Small intestine (tissue), 7 donors: Measurements from ENCODE around the gene CTNNA3. TPM values are rescaled to one million over a fixed set of nuclear protein-coding genes. Genes with fewer than 3 reads are reported as not detected.

Experiments
- DNase-seq, 2 donors: peaks; one replicate each; pipeline versions ENCODE4 v3.0.0 to v3.0.0-alpha.2; 2013
- FAIRE-seq: peaks from 2 replicates; lab custom pipeline; 2012; peaks lifted over from hg19 to GRCh38; lab: Jason Lieb, UNC
- H3K27ac ChIP-seq, 3 donors: one replicate each; pipeline ENCODE4 v1.5.1; 2013; ENCODE audit warnings: low read length in 2 of 3, mild to moderate bottlenecking in 2 of 3, control low read depth in 1 of 3, inconsistent platforms in 1 of 3, low read depth in 1 of 3, moderate library complexity in 1 of 3
- H3K27me3 ChIP-seq, 3 donors: one replicate each; pipeline ENCODE4 v1.6.1; 2013; ENCODE audit warnings: low read length in 3 of 3, inconsistent platforms in 1 of 3; ENCODE audit not compliant: control insufficient read depth in 3 of 3, insufficient read depth in 3 of 3
- H3K36me3 ChIP-seq, 3 donors: one replicate each; pipeline ENCODE4 v1.6.1; 2013; ENCODE audit warnings: low read length in 3 of 3, inconsistent platforms in 1 of 3, low read depth in 1 of 3, mild to moderate bottlenecking in 1 of 3, moderate library complexity in 1 of 3; ENCODE audit not compliant: control insufficient read depth in 3 of 3, insufficient read depth in 2 of 3
- H3K4me1 ChIP-seq, 3 donors: one replicate each; pipeline ENCODE4 v1.6.1; 2013; ENCODE audit warnings: low read length in 2 of 3, inconsistent platforms in 1 of 3, low read depth in 1 of 3, mild to moderate bottlenecking in 1 of 3, moderate library complexity in 1 of 3; ENCODE audit not compliant: control insufficient read depth in 3 of 3, insufficient read depth in 2 of 3
- H3K4me3 ChIP-seq, 3 donors: one replicate each; pipeline ENCODE4 v1.5.1; 2013; ENCODE audit warnings: low read length in 3 of 3, control low read depth in 1 of 3, inconsistent platforms in 1 of 3, low read depth in 1 of 3, mild to moderate bottlenecking in 1 of 3, moderate library complexity in 1 of 3
- H3K9me3 ChIP-seq, 2 donors: one replicate each; pipeline ENCODE4 v1.6.1; 2013; ENCODE audit warnings: low read depth in 1 of 2, low read length in 1 of 2; ENCODE audit not compliant: control insufficient read depth in 2 of 2, insufficient read depth in 1 of 2
- WGBS, 3 donors: extraction: QIAGEN DNeasy Blood & Tissue Kit; methylation state at CpG; one replicate each; pipeline ENCODE4 v1.1.7; 2013; 5-methylcytosine and 5-hydroxymethylcytosine counted together
- polyA plus RNA-seq, 4 donors: library from polyadenylated mRNA; stranded (reverse) in 3 of 4; unstranded in 1 of 4; fragments of 200-250 nt in 3 of 4; fragments of 120-200 nt in 1 of 4; gene quantifications; one replicate each; pipeline versions ENCODE4 v1.2.1 to v1.2.3, GENCODE V29; 2013
- donor health status: healthy with polysubstance abuse.
- donor health status: control.
- donor health status: control.
- donor health status: Bipolar disorder and iron deficiency.
- donor health status: healthy.

Gene CTNNA3
- polyA plus RNA-seq, 4 donors, result 0.24 to 0.38 TPM; not detected in 2

DNA sequence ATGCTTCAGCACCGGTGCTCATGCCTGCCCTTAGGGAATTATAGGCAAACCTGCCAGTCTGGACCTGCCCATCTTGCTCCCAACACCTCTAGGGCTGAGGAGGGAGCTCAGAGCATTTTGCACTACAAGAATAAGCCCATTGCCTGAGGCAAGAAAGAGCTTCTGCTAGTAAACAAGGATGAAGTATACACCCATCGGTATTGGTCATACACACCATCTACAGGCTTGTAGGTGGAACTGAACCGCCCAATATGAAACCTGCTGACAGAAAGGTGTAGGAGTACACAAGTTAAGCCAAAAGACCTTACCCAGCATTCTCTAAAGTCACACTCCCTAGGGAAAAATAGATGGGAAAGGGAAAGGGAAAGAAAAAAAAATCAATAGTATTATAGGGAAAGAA is 1727.1 kb downstream of the CTNNA3 start:
- DNase-seq (no peak), FAIRE-seq (no peak)
- H3K4me3 ChIP-seq, result no peak overlapping the region
- no peak overlapping the region for H3K27ac ChIP-seq
- WGBS, 3 donors, result 78 to 90% (median 86%) methylated on average over 3 of the region's 3 CpGs
- no peaks in the 10 kb centered on the region for H3K4me1 ChIP-seq
- H3K9me3 ChIP-seq, result peaks cover 0 to 11% of the 10 kb centered on the region in 2 donors
- no peaks in the 10 kb centered on the region for H3K27me3 ChIP-seq
- no peaks in the 10 kb centered on the region for H3K36me3 ChIP-seq

DNA sequence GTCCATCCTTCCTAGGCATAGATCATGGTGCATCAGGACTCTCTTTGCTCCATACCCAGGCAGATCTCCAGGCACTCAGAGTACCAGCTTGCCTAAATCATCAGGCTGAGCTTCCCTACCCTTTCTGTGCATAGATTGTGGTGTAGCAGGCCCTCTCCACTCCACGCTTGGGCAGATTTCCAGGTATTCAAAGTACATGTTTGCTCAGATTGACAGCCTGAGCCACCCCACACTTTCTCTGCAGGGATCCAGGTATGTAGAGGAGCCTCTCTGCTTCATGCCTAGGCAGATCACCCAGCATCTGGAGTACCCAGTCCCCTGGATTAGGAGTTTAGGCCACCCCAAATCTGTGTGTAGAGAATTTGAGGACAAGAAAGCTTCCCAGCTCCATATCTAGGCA is 1727.6 kb downstream of the CTNNA3 start:
- Histone ChIP-seq H3K4me1 (no peaks in the 10 kb centered on the region), H3K4me3 (no peak overlapping the region), H3K36me3 (no peaks in the 10 kb centered on the region), H3K27me3 (no peaks in the 10 kb centered on the region), H3K27ac (no peak overlapping the region), H3K9me3 (peaks cover 0 to 11% of the 10 kb centered on the region in 2 donors)
- 47 to 77% (median 76%) methylated on average over 1 of the region's 1 CpG for WGBS, 3 donors
- DNase-seq, result no peak
- FAIRE-seq, result no peak

DNA sequence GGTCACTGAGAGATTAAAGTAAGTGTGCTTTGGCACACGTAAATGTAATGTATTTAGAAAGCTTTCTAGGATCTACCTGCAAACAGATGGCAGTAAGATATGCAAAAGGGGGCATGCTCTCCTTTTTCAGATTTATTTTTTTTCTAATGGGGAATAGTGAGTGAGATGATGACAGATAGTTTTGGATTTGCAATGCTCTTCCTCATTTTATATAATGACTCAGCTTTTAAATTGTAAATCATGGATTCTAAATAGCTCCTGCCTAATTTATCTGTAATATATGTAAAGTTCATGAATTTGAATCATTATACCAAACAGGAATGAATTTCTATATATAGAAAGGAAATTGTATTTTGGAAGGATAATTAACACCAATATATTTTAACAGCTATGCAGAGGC is 1731.8 kb downstream of the CTNNA3 start:
- DNase-seq, result no peak
- H3K27ac ChIP-seq, result no peak overlapping the region
- no peaks in the 10 kb centered on the region for H3K4me1 ChIP-seq
- WGBS, 3 donors, result 40 to 59% (median 55%) methylated on average over 1 of the region's 1 CpG
- no peaks in the 10 kb centered on the region for H3K27me3 ChIP-seq
- H3K9me3 ChIP-seq, result peaks cover 0 to 20% of the 10 kb centered on the region in 2 donors
- H3K36me3 ChIP-seq, result no peaks in the 10 kb centered on the region
- no peak overlapping the region for H3K4me3 ChIP-seq
- no peak for FAIRE-seq

DNA sequence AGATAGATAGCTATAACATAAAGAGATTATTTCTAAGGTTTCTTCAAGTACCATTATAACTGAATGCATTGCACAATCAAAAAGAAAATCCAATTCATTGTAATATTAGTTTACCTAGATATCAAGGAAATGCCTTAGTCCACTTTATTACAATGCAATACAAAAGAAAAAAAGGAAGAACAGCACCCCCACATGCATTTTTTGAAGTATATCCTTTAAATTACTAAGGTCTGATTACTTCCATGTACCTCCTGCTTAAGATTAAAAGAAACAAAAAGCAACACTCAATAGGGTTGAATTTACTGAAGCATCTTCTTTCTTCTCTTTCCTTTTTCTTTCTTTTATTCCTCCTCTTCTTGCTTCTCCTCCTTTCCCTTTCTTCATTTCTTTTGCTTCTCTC is 1743.9 kb downstream of the CTNNA3 start:
- Histone ChIP-seq H3K9me3 (peaks cover 0 to 4% of the 10 kb centered on the region in 2 donors), H3K4me3 (no peak overlapping the region), H3K4me1 (peaks cover 0 to 2% (median 0%) of the 10 kb centered on the region in 3 donors), H3K27ac (no peak overlapping the region), H3K27me3 (no peaks in the 10 kb centered on the region), H3K36me3 (no peaks in the 10 kb centered on the region)
- DNase-seq (no peak), FAIRE-seq (no peak)

DNA sequence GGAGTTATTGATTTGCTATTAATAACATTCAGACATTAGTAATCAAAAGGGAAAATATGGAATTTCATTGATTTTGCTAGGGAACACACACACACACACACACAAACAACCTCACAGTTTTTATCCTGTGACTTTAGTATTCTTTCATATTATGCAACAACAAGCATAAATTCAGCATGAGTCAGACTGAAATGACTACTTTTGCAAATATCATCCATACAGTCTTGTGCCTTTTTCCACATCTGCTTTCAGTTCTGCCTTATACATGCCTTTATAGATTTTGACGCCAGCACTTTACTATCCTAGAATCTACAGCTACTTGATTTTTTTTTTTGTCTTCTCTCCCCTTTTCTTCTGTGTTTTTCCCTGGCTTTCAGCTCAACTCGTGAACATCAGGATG is 1745.9 kb downstream of the CTNNA3 start:
- WGBS, 3 donors, result 47 to 54% (median 54%) methylated on average over 2 of the region's 2 CpGs
- Histone ChIP-seq H3K27ac (peak overlapping the region in 1 of 3 donors; percentile 39), H3K27me3 (no peaks in the 10 kb centered on the region), H3K36me3 (no peaks in the 10 kb centered on the region), H3K4me1 (peaks cover 0 to 2% (median 0%) of the 10 kb centered on the region in 3 donors), H3K4me3 (no peak overlapping the region), H3K9me3 (peaks cover 0 to 4% of the 10 kb centered on the region in 2 donors)
- DNase-seq, result peak in 1 of 2 donors; percentile 25
- FAIRE-seq, result no peak

DNA sequence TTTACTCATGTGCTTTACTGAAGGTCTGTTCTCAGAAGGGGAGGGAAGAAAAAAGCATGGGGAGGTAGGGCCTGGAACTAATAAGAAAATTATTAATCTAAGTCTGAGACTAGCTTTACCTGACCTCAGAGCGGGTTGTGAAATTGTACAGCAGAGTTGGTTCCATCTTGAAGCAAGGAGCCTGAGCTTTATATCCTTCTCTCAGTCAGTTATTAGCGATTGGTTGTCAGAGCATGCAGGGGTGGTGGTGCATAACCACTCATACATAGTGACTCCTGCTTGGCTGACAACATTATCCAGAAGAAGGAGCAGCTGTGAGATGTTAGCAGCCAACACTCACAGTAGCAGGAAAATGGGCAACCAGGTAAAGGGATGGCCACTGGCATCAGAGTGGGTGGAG is 1746.5 kb downstream of the CTNNA3 start:
- DNase-seq, result no peak
- no peaks in the 10 kb centered on the region for H3K36me3 ChIP-seq
- H3K27me3 ChIP-seq, result no peaks in the 10 kb centered on the region
- no peak overlapping the region for H3K27ac ChIP-seq
- 65 to 68% (median 67%) methylated on average over 2 of the region's 2 CpGs for WGBS, 3 donors
- H3K4me3 ChIP-seq, result no peak overlapping the region
- no peak for FAIRE-seq
- H3K9me3 ChIP-seq, result peaks cover 0 to 4% of the 10 kb centered on the region in 2 donors
- H3K4me1 ChIP-seq, result peaks cover 0 to 2% (median 0%) of the 10 kb centered on the region in 3 donors

DNA sequence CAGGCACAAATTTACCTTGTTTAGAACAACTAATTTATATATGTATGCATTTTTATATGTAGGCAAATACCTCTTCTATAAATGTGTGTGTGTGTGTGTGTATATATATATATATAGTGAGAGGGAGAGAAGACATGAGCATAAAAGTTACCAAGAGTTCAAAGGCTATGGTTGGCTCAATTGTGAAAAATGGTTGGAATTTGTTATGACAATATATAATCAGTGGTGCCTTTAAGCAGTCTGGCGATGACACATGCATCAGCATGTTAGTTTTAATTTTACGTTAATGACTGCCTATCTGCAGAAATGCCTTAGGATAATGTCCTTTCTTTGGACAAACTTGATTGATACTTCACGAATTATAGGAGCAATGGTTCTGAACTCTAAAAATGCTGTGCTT is 1750.9 kb downstream of the CTNNA3 start:
- Histone ChIP-seq H3K9me3 (peaks cover 0 to 4% of the 10 kb centered on the region in 2 donors), H3K4me3 (no peak overlapping the region), H3K36me3 (no peaks in the 10 kb centered on the region), H3K27ac (no peak overlapping the region), H3K27me3 (no peaks in the 10 kb centered on the region), H3K4me1 (peaks cover 0 to 8% (median 0%) of the 10 kb centered on the region in 3 donors)
- FAIRE-seq (no peak), DNase-seq (no peak)
- WGBS, 3 donors, result 78 to 89% (median 86%) methylated on average over 3 of the region's 3 CpGs

DNA sequence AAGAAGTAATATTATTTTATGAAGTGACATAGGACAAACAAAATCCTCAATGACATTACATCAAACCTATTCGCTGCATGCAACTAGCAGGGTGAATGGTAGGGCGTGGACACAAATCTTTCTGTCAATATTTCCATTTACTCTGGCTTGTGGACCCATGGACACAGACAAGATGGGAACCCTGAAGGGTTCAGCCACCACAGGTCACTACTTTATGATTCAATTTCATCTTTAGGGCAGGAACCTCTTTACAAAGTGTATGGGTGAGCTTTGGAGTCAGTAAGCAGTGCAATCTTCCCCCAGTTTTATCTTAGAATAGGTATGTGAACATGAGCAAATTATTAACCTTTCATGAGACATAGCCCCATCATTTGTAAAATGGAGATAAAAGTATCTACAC is 1752.5 kb downstream of the CTNNA3 start:
- WGBS, 3 donors, result 68 to 82% (median 72%) methylated on average over 2 of the region's 2 CpGs
- H3K27me3 ChIP-seq, result no peaks in the 10 kb centered on the region
- H3K36me3 ChIP-seq, result no peaks in the 10 kb centered on the region
- DNase-seq (peak in 1 of 2 donors; percentile 41), FAIRE-seq (no peak)
- no peak overlapping the region for H3K4me3 ChIP-seq
- H3K9me3 ChIP-seq, result no peaks in the 10 kb centered on the region
- H3K27ac ChIP-seq, result no peak overlapping the region
- peaks cover 0 to 10% (median 0%) of the 10 kb centered on the region in 3 donors for H3K4me1 ChIP-seq
